ENCODE data around the gene AMIGO3.

Gene AMIGO3

DNA sequence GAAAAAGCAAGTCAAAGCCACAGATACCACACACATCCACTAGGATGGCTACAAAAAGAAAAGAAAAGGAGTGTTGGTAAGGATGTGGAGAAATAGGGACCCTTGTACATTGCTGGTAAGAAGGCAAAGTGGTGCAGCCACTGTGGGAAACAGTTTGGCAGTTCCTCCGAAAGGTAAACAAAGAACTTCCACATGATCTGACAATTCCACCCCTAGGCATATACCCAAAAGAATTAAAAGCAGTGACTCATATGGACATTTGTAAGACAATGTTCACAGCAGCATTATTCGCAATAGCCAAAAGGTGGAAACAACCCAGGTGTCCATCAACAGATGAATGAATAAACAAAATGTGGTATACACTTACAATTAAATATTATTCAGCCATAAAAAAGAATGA is 26.5 kb upstream of the AMIGO3 start:
- Histone ChIP-seq H3K27me3 (ENCODE audit: control insufficient read depth, insufficient read depth, low read length) (no peaks in the 10 kb centered on the region), H3K27ac (ENCODE audit: low read depth, low read length) (no peak overlapping the region), H3K9ac (ENCODE audit: low read depth, low read length) (no peak overlapping the region), H3K36me3 (ENCODE audit: control insufficient read depth, insufficient read depth, low read length) (peaks cover 31% of the 10 kb centered on the region), H3K9me3 (ENCODE audit: control insufficient read depth, insufficient read depth, low read length) (no peaks in the 10 kb centered on the region), H3K4me3 (ENCODE audit: low read depth, low read length) (no peak overlapping the region), H3K4me1 (ENCODE audit: control insufficient read depth, insufficient read depth, low read length) (no peaks in the 10 kb centered on the region)

DNA sequence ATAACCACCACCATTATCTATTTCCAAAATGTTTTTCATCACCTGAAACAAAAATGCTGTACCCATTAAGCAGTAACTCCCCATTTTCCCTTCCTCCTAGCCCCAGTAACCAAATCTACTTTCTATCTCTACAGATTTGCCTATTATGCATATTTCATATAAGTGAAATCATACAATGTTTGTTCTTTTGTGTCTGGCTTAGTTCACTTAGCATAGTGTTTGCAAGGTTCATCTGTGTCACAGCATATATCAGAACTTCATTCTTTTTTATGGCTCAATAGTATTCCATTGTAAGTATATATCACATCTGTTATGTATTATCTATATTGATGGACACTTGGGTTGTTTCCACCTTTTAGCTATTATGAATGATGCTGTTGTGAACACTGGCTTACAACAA is 20.9 kb upstream of the AMIGO3 start:
- H3K27me3 ChIP-seq (ENCODE audit: control insufficient read depth, insufficient read depth, low read length): no peaks in the 10 kb centered on the region
- no peak overlapping the region for H3K27ac ChIP-seq (ENCODE audit: low read depth, low read length)
- H3K4me3 ChIP-seq (ENCODE audit: low read depth, low read length): no peak overlapping the region
- no peaks in the 10 kb centered on the region for H3K9me3 ChIP-seq (ENCODE audit: control insufficient read depth, insufficient read depth, low read length)
- peaks cover 44% of the 10 kb centered on the region for H3K36me3 ChIP-seq (ENCODE audit: control insufficient read depth, insufficient read depth, low read length)
- no peak overlapping the region for H3K9ac ChIP-seq (ENCODE audit: low read depth, low read length)
- no peaks in the 10 kb centered on the region for H3K4me1 ChIP-seq (ENCODE audit: control insufficient read depth, insufficient read depth, low read length)

DNA sequence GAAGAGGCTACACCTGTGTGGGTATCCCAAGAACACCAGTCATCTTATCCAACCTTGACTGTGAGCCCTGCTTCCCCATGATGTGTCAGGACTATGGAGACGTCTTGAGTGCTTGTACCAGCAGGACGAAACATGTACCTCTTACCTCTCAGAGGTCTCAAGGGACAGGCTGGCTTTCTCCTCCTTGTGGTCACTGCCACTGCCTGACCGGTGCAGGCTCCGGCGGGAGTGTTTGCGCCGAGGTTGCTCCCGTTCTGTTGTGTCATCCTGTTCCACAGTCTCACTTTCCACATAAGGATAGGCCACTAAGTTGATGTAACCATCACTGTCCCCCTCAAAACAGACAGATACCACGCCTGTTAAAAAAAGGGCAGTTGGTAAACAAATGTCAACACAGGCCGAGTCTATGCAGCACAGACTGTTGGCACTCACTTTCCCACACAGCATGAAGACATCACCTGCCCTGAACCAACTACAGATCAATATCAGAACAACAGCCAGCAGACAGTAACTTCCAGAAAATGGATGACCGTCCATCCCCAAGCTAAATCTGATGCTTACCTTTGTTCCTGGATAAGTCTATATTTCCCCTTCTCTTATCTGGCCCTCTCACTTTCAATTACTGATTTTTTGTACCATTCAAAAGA is 18.7 kb upstream of the AMIGO3 start:
- Histone ChIP-seq H3K9ac (ENCODE audit: low read depth, low read length) (no peak overlapping the region), H3K9me3 (ENCODE audit: control insufficient read depth, insufficient read depth, low read length) (no peaks in the 10 kb centered on the region), H3K4me3 (ENCODE audit: low read depth, low read length) (no peak overlapping the region), H3K36me3 (ENCODE audit: control insufficient read depth, insufficient read depth, low read length) (peaks cover 59% of the 10 kb centered on the region), H3K4me1 (ENCODE audit: control insufficient read depth, insufficient read depth, low read length) (no peaks in the 10 kb centered on the region), H3K27me3 (ENCODE audit: control insufficient read depth, insufficient read depth, low read length) (no peaks in the 10 kb centered on the region), H3K27ac (ENCODE audit: low read depth, low read length) (no peak overlapping the region)

DNA sequence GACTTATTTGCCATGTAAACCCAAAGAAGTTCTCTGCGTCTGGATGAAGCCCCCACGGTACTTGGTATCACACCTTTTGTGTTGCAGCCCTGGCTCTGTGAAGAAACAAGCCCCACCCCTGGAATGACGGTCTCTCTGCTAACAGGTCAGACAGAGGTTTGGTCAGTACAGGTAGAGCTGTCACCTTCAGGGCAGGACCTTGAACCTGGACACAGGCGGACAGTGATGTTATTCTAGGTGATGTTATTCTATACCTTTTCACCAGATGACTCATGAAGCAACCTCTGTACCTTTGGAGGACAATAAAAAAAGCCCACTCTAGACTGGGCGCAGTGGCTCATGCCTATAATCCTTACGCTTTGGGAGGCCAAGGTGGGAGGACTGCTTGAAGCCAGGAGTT is 15.3 kb upstream of the AMIGO3 start:
- no peaks in the 10 kb centered on the region for H3K4me1 ChIP-seq (ENCODE audit: control insufficient read depth, insufficient read depth, low read length)

DNA sequence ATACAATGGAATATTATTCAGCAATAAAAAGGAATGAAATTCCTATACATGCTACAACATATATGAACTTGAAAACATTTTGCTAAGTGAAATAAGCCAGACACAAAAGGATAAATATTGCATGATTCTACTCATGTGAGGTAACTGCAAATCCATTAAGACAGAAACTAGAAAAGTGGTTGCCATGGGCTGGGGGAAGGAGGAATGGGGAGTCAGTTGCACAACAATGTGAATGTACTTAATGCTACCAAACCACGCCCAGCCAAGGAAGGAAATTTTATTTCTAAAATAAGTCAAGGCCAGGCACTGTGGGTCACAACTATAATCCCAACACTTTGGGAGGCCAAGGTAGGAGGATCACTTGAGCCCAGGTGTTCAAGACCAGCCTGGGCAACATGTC is 14.1 kb upstream of the AMIGO3 start:
- no peaks in the 10 kb centered on the region for H3K4me1 ChIP-seq (ENCODE audit: control insufficient read depth, insufficient read depth, low read length)
- H3K9ac ChIP-seq (ENCODE audit: low read depth, low read length): no peak overlapping the region
- peaks cover 70% of the 10 kb centered on the region for H3K36me3 ChIP-seq (ENCODE audit: control insufficient read depth, insufficient read depth, low read length)
- H3K9me3 ChIP-seq (ENCODE audit: control insufficient read depth, insufficient read depth, low read length): no peaks in the 10 kb centered on the region
- no peak overlapping the region for H3K27ac ChIP-seq (ENCODE audit: low read depth, low read length)
- H3K27me3 ChIP-seq (ENCODE audit: control insufficient read depth, insufficient read depth, low read length): no peaks in the 10 kb centered on the region
- no peak overlapping the region for H3K4me3 ChIP-seq (ENCODE audit: low read depth, low read length)

More for the DNA sequence above, 15.3 kb upstream of the AMIGO3 start:
- Histone ChIP-seq H3K9me3 (ENCODE audit: control insufficient read depth, insufficient read depth, low read length) (no peaks in the 10 kb centered on the region), H3K36me3 (ENCODE audit: control insufficient read depth, insufficient read depth, low read length) (peaks cover 75% of the 10 kb centered on the region), H3K27me3 (ENCODE audit: control insufficient read depth, insufficient read depth, low read length) (no peaks in the 10 kb centered on the region), H3K4me3 (ENCODE audit: low read depth, low read length) (no peak overlapping the region), H3K9ac (ENCODE audit: low read depth, low read length) (no peak overlapping the region), H3K27ac (ENCODE audit: low read depth, low read length) (no peak overlapping the region)

DNA sequence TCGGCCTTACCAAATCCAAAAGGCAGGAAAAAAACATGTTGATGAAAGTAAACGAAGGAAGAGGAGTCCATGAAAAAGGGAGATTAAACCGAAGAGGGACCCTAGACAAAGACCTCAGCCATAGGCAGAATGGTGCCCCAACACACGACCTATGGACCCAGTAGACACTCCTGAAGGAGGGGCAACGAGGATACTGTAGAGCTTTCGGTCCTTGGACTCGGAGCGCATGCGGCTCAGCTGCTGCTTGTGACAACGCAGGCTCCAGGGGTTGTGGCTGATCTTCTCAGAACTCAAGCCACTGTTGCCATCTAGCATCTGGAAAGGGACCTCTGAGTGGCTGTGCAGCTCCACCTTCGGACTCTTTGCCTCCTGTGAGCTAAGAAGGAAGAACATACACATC is 13.1 kb upstream of the AMIGO3 start:
- Histone ChIP-seq H3K27ac (ENCODE audit: low read depth, low read length) (no peak overlapping the region), H3K9ac (ENCODE audit: low read depth, low read length) (no peak overlapping the region), H3K27me3 (ENCODE audit: control insufficient read depth, insufficient read depth, low read length) (no peaks in the 10 kb centered on the region), H3K4me3 (ENCODE audit: low read depth, low read length) (no peak overlapping the region), H3K9me3 (ENCODE audit: control insufficient read depth, insufficient read depth, low read length) (no peaks in the 10 kb centered on the region), H3K4me1 (ENCODE audit: control insufficient read depth, insufficient read depth, low read length) (no peaks in the 10 kb centered on the region), H3K36me3 (ENCODE audit: control insufficient read depth, insufficient read depth, low read length) (peaks cover 69% of the 10 kb centered on the region)

DNA sequence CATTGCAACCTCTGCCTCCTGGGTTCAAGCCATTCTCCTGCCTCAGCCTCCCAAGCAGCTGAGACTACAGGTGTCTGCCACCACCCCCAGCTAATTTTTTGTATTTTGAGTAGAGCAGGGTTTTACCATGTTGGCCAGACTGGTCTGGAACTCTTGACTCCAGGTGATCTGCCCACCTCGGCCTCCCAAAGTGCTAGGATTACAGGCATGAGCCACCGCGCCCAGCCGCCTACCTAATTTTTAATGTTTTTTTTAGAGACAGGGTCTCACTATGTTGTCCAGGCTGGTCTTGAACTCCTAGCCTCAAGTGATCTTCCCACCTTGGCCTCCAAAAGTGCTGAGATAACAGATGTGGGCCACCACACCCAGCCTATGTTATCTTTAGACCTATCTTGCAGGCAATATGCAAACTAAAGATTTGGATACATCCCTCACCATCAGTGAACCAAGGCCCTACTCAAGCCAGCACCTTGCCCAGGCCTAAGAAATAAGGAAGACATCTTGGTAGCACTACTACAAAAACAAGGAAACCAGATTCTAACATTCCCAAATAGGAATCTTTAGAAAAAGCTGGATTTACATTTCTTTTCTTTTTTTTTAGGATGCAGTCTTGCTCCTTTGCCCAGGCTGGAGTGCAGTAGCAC is 10.6 kb upstream of the AMIGO3 start:
- no peaks in the 10 kb centered on the region for H3K4me1 ChIP-seq (ENCODE audit: control insufficient read depth, insufficient read depth, low read length)
- peaks cover 70% of the 10 kb centered on the region for H3K36me3 ChIP-seq (ENCODE audit: control insufficient read depth, insufficient read depth, low read length)
- H3K27me3 ChIP-seq (ENCODE audit: control insufficient read depth, insufficient read depth, low read length): no peaks in the 10 kb centered on the region
- no peak overlapping the region for H3K27ac ChIP-seq (ENCODE audit: low read depth, low read length)
- no peaks in the 10 kb centered on the region for H3K9me3 ChIP-seq (ENCODE audit: control insufficient read depth, insufficient read depth, low read length)
- no peak overlapping the region for H3K9ac ChIP-seq (ENCODE audit: low read depth, low read length)
- no peak overlapping the region for H3K4me3 ChIP-seq (ENCODE audit: low read depth, low read length)

DNA sequence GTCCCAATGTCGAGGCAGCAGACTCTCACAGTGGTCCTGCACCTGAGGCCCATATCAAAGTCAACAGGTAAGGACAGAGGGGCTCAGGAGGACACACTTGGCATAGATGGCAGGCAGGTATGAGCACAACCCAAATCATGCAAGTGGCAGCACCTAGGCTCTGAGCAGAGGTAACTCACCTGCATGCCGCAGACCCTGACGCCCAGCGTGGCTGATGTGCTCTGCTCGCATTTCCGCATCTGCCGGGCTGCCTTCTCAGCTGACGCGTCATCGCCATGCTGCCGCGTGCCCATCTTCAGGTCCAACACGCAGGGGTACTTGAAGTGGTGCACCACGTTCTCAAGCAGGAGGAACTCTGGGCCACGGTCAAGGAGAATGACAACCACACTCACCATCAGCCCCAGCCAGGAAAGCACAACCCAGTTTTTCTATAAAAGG is 8.5 kb upstream of the AMIGO3 start:
- H3K36me3 ChIP-seq (ENCODE audit: control insufficient read depth, insufficient read depth, low read length): peaks cover 55% of the 10 kb centered on the region
- H3K9me3 ChIP-seq (ENCODE audit: control insufficient read depth, insufficient read depth, low read length): no peaks in the 10 kb centered on the region
- H3K4me3 ChIP-seq (ENCODE audit: low read depth, low read length): no peak overlapping the region
- no peaks in the 10 kb centered on the region for H3K27me3 ChIP-seq (ENCODE audit: control insufficient read depth, insufficient read depth, low read length)
- H3K4me1 ChIP-seq (ENCODE audit: control insufficient read depth, insufficient read depth, low read length): peaks cover 4% of the 10 kb centered on the region; the same call in 1 of the 2 replicates
- no peak overlapping the region for H3K9ac ChIP-seq (ENCODE audit: low read depth, low read length)
- H3K27ac ChIP-seq (ENCODE audit: low read depth, low read length): no peak overlapping the region

DNA sequence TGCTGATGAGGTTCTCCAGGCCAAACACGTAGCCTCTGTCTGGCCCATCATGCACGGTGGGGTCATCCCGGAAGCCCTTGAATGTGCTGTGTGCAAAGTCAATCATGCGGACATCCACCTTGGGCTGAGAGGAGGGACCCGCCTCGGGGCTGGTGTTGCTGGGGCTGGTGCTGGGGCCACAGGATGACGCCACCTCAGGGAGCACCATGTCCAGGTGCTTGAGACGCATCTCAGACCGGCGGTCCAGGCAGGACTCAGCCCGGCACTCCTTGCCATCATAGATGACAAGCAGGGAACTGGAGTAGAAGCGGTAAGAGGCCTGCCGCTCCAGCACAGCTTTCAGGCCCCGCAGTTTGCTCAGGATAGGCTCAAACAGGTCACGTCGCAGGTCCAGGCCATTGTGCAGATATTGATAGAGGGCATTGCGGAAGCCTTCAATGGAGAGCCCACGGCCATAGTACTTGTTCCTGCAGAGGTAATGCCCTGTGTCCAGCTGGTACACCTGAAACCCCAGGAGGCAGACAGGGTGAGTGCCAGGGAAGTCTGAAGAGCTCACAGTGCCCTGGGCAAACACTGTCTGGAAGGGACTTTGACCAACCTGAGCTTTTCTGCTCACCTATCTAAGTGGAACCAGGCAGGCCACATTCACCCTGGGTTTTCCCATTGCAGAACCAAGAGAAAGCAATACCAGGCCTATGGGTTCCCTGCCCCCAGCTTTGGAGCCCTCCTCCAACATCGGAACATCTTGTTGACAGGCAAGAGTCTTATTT is 7.9 kb upstream of the AMIGO3 start:
- Histone ChIP-seq H3K27me3 (ENCODE audit: control insufficient read depth, insufficient read depth, low read length) (no peaks in the 10 kb centered on the region), H3K9ac (ENCODE audit: low read depth, low read length) (no peak overlapping the region), H3K27ac (ENCODE audit: low read depth, low read length) (no peak overlapping the region), H3K9me3 (ENCODE audit: control insufficient read depth, insufficient read depth, low read length) (no peaks in the 10 kb centered on the region), H3K4me3 (ENCODE audit: low read depth, low read length) (no peak overlapping the region), H3K36me3 (ENCODE audit: control insufficient read depth, insufficient read depth, low read length) (peaks cover 52% of the 10 kb centered on the region), H3K4me1 (ENCODE audit: control insufficient read depth, insufficient read depth, low read length) (peaks cover 4% of the 10 kb centered on the region; the same call in 1 of the 2 replicates)

DNA sequence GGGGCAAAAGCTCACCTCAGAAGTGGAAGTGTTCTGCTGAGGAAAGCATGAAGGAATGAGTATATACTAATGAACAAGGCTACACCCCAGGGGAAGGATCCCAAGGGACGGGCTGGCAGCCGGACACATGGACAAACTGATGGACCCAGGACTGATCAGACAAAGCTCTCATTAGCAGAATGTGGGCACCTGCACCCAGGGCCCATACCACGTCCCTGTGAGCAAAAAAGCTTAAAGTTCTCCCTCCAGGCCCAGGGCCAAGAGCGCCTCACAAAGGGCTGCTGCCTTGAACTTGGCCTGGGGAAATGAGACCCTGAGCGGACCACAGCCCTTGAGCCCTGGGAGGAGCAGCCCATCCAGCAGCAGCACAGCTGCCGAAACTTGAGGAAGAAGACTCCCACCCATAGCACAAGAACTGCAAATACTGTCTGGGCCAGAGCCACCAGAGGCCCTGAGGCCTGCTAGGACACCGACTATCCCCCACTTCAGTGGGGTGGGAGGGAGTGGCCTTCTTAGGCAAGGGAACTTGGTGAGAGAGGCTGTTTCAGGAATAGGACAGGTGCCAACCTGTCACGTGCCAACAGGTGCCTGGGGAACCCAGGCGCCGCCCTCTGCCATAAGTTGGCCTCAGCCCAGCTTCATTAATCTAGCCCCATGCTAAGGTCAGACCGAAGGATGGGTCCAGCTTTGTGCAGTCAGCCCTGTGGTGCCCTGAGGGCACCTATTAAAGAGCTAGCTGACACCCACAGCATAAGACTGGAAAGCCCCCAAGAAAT is 6.6 kb upstream of the AMIGO3 start:
- H3K27ac ChIP-seq (ENCODE audit: low read depth, low read length): no peak overlapping the region
- no peak overlapping the region for H3K9ac ChIP-seq (ENCODE audit: low read depth, low read length)
- H3K4me3 ChIP-seq (ENCODE audit: low read depth, low read length): no peak overlapping the region
- H3K9me3 ChIP-seq (ENCODE audit: control insufficient read depth, insufficient read depth, low read length): no peaks in the 10 kb centered on the region
- no peaks in the 10 kb centered on the region for H3K27me3 ChIP-seq (ENCODE audit: control insufficient read depth, insufficient read depth, low read length)
- H3K4me1 ChIP-seq (ENCODE audit: control insufficient read depth, insufficient read depth, low read length): peaks cover 4% of the 10 kb centered on the region; the same call in 1 of the 2 replicates
- peaks cover 52% of the 10 kb centered on the region for H3K36me3 ChIP-seq (ENCODE audit: control insufficient read depth, insufficient read depth, low read length)
